Raji (cell line): ENCODE data around the gene COMMD10.

Experiments
- POLR2A ChIP-seq: IDR thresholded peaks from 2 replicates; pipeline ENCODE4 v1.6.1; 2011; ENCODE audit warnings: low read depth, low read length, control low read depth; ENCODE audit not compliant: insufficient read depth

The COMMD10 gene

GRCh38 chr5:116340799-116341198 is 256.0 kb downstream of the COMMD10 start:
- no peak for TF ChIP-seq POLR2A
